Stomach (tissue), 4 donors: ENCODE measurements around the gene TMEM245.

Source experiments
- POLR2A ChIP-seq, 4 donors: fragments of 450-650 bp; IDR thresholded peaks; one replicate each; pipeline ENCODE4 v1.6.1; 2016; ENCODE audit warnings: antibody characterized with exemption in 4 of 4, control low read depth in 2 of 4, mild to moderate bottlenecking in 1 of 4, moderate library complexity in 1 of 4
- POLR2AphosphoS5 ChIP-seq, 3 donors: sonication (generic); formaldehyde crosslinking; IDR thresholded peaks; one replicate each; pipeline ENCODE4 v1.6.1; 2016; ENCODE audit warnings: antibody characterized with exemption in 3 of 3
- TF ChIP-seq, protein P1 (sequence below), 7 experiments: fragments of 450-650 bp in 4 of 7; fragments of 200-600 bp in 3 of 7; sonication (generic) in 3 of 7; IDR thresholded peaks; one replicate each; pipeline ENCODE4 v1.5.1; 2016 to 2019; ENCODE audit warnings: antibody characterized with exemption in 7 of 7, control low read depth in 2 of 7, mild to moderate bottlenecking in 1 of 7

DNA sequence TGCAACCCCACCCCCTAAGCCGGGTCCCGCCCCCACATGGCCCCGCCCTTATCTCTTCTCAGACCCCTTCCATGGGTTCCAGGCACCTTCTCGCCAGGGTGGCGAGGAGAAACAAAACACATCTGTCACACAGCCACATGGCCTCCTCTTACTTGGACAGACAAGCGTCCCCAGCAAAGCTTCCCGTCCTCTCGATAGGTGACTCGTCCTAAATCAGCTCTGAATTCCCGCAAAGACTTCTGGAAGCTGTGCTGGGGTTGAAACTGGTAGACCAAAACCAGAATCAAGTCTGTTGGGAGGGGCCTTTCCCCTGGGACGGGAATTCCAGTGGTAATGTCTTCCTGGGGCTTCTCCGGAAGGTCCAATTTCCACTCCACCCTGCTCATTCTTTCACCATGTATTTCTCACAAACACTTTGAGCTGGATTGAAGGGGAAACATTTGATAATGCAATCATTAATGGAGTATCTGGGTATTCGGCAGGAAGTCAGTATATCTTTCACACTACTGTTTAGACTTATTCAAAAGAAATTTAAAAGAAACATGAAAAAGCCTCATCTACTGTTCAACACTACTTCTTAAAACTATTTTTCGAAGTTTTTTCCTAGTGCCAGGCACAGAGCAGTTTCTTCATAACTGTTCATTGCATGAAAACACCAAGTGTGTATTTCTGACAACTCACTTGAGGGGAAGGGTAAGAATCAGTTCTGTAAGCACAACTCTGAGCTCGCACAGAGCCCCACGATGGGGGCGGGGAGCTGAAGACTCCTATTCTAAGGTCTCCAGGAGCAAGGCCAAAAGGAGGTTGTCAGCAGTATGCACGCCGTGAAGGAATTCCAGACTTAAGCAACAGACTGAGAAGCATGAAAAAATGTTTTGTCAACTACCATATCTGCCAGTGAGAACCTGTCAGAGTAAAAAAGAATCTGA is 105.8 kb downstream of the TMEM245 start:
- TF ChIP-seq, protein P1, sequence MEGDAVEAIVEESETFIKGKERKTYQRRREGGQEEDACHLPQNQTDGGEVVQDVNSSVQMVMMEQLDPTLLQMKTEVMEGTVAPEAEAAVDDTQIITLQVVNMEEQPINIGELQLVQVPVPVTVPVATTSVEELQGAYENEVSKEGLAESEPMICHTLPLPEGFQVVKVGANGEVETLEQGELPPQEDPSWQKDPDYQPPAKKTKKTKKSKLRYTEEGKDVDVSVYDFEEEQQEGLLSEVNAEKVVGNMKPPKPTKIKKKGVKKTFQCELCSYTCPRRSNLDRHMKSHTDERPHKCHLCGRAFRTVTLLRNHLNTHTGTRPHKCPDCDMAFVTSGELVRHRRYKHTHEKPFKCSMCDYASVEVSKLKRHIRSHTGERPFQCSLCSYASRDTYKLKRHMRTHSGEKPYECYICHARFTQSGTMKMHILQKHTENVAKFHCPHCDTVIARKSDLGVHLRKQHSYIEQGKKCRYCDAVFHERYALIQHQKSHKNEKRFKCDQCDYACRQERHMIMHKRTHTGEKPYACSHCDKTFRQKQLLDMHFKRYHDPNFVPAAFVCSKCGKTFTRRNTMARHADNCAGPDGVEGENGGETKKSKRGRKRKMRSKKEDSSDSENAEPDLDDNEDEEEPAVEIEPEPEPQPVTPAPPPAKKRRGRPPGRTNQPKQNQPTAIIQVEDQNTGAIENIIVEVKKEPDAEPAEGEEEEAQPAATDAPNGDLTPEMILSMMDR (IDR thresholded peaks at IDR 0.05): no peak
- TF ChIP-seq POLR2AphosphoS5 (IDR thresholded peaks at IDR 0.05) (no peak), POLR2A (IDR thresholded peaks at IDR 0.05) (no peak)
